ENCODE measurements around the gene FCSK.
"Not testable (repeated sequence)": the region's sequence is repeated elsewhere in the genome, so short reads cannot be mapped to it uniquely, and the experiment has no call there.

FCSK gene

DNA sequence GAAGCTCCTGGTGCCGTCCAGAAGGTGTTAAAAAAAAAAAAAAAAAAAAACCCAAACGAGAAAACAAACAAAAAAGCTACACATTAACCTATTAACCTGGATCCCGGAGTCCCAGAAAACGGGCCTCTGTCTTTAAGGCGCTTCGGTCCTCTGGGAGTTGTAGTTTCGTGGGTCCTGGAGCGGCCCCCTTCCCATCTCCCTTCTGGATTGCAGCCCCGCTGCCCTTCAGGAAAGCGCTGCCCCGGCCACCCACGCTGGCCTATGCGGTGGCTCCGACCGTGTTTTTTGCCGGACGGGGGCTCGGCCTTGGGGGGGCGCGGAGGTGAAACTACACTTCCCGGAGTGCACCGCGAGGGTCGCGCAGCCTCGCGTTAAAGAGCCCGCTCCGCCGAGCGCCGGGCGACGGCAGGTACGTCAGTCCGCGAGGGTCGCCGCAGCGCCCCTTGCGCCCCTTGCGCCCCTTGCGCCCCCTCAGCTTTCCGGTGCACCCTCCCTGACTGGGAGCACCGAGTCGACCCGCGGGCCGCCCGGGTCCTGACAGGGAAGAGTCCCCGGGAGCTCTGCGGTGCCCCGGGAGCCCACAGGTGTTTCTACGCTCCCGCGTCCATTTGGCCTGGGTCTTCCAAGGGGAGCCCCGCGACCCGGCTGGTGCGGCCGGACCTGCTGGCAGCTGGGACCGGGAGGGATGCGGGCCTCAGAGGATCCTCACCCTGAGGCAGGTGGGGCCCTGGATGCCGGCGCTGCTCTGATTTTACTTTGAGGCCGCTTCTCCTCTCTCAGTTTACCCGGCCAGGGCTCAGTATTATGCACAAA lies at the start of gene FCSK:
Gene FCSK, plus strand, starts transcription at position 374 of the 813 bp plus-strand sequence. CDS start 8,596 bp downstream, outside the sequence.
- DNase-seq, result peak; percentile 69

DNA sequence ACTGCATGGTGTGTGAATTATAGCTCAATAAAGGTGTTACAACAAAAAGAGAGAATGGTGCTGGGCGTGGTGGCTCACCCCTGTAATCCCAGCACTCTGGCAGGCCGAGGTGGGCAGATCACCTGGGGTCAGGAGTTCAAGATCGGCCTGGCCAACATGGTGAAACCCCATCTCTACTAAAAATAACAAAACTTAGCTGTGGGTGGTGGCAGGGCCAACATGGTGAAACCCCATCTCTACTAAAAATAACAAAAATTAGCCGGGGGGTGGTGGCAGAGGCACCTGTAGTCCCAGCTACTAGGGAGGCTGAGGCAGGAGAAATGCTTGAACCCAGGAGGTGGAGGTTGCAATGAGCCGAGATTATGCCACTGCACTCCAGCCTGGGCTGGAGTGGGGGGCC lies 48.3 kb upstream of the FCSK start:
- DNase-seq, result not testable (repeated sequence)

GRCh38 chr16:70407811-70408274 lies 46.6 kb upstream of the FCSK start:
- no peak for DNase-seq

DNA sequence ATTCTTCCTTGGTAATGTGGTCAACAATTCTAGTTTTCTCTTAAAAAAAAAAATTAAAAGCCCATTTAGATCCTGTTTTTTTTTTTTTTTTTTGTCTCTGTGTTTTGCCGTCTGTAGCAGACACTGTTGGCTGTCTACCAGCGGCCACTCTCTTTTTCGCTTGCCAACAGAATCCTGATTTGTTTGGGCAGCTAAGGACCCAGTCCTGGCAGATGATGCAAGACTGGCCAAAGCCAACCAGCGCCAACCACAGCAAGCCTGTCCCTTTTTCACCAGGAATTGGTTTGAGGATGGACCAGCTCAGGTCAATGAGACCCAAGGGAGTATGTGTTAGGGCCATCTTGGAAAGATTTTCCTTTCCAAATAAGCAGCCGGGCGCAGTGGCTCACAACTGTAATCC lies 43.7 kb upstream of the FCSK start:
- peak; percentile 24 for DNase-seq

- no peak for DNase-seq
Measured at GRCh38 chr16:70412385-70412784, 42.0 kb upstream of the FCSK start.

DNA sequence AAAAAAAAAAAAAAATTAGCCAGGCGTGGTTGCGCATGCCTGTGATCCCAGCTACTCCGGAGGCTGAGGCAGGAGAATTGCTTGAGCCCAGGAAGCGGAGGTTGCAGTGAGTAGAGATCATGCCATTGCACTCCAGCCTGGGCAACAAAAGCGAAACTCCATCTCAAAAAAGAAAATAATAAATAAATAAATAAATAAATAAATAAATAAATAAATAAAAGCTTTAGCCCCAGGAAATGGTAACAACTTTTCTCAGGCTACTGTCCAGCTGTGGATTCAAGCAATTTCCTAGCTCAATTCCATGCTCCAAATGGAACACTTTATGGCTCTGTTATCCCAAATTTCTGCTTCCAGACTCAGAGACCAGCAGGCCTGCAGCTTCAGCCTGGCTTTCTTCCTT lies 40.8 kb upstream of the FCSK start:
- DNase-seq, result not testable (repeated sequence)

GRCh38 chr16:70416748-70417616 lies 37.4 kb upstream of the FCSK start:
- DNase-seq, result no peak

GRCh38 chr16:70417661-70418060 lies 36.7 kb upstream of the FCSK start:
- no peak for DNase-seq

GRCh38 chr16:70418274-70418992 lies 36.0 kb upstream of the FCSK start:
- DNase-seq, result no peak

- no peak for DNase-seq
Measured at GRCh38 chr16:70418993-70419318, 35.4 kb upstream of the FCSK start.

DNA sequence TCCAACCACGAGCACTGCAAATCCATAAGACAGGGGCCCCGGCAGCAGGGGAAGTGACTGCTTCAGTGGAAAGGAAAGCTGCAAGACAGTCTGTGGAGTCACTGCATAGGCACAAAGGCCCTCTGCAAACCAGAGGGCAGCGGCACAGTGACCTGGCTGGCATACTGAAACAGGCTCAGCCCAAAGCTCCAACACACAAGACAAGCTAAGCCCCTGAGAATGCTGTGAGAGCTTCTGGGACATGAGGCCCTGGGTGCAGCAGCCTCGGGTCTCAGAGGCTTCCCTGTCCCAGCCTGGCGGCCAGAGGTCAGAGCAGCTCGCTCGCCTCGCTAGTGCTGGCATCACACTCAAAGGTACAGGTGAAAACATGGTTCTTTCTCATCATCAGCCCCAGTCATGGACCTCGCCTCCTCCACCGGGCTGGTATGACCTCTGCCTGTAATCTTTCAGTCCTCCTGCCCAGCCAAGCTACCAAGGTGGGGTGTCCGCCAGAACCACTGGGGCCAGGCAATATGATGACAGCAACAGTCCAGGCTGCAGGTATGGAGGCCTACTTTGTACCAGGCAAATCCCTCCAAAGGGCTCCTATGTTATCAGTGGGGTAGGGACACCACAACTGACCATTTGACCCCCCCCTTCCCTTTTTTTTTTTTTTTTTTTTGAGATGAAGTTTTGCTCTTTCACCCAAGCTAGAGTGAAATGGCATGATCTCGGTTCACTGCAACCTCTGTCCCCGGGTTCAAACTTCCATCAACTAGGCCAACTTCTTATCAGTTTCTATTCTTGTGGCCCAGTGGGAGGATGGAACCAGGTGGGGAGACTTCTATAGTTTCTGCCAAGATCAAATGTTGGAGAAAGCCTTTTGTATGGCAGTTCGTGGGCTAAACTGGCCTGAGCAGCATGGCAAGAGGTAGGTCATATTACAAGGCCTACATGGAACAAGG lies 34.7 kb upstream of the FCSK start:
- DNase-seq, result no peak

DNA sequence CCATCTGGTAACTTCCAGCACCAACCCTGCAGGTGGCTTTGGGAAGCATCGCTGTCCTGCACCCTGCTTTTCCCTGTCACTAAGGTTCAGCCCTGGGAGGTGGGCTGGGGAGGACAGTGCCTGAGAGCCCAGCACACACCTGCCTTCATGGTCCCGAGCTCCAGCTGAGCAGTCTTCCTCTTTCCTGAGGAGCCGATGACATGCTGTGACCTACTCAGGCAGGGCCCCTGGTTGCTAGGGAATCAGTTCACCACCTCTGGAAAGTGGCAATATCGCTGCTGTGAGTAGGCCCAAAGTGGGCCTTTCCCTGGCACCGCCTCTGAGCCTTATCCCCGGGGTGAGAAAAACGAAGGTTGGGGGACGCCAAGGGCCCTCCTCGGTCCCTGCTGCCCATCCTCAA lies 33.4 kb upstream of the FCSK start:
- DNase-seq, result no peak

GRCh38 chr16:70421473-70422311 lies 32.7 kb upstream of the FCSK start:
- DNase-seq, result no peak

GRCh38 chr16:70422543-70422942 lies 31.9 kb upstream of the FCSK start:
- DNase-seq, result no peak

DNA sequence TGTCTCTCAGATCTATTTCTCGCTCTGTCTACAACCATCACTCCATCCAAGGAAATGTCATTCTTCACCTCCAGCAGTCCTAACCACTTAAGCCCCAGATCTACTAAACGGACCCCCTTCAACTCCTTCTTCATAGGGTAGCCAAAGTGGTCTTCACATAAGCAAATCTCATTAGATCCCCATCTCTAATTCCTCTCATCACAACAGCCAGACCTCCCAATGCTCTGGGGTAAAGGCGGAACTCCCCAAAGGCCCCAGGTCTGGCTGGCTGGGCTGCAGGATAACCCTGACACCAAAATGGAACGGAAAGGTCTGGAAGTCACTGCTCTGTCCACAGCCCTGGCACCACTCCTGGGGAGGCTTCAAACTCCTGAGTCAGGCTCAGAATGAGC lies 26.6 kb upstream of the FCSK start:
- DNase-seq, result no peak

GRCh38 chr16:70428178-70428998 lies 26.0 kb upstream of the FCSK start:
- peak; percentile 52 for DNase-seq

- no peak for DNase-seq
Measured at GRCh38 chr16:70429888-70430666, 24.3 kb upstream of the FCSK start.

GRCh38 chr16:70430667-70431536 lies 23.5 kb upstream of the FCSK start:
- DNase-seq, result no peak
